HG03066 (cell line): ENCODE results near the gene DBH.
"Not testable (repeated sequence)": the region's sequence is repeated elsewhere in the genome, so short reads cannot be mapped to it uniquely, and the experiment has no call there.

ENCODE experiments used
- ATAC-seq: cut with Tn5 transposase; IDR thresholded peaks from one replicate; pipeline ENCODE4 v1.9.1; 2021; ENCODE audit warnings: low read depth; ENCODE audit not compliant: unreplicated experiment

Gene DBH

GRCh38 chr9:133618726-133619125 is 17.4 kb upstream of the DBH start:
- ATAC-seq, result no peak

- ATAC-seq, result no peak
Measured at GRCh38 chr9:133619791-133620190, 16.4 kb upstream of the DBH start.

GRCh38 chr9:133621725-133622267 is 14.4 kb upstream of the DBH start:
- ATAC-seq, result no peak

GRCh38 chr9:133622555-133622954 is 13.6 kb upstream of the DBH start:
- ATAC-seq, result no peak

GRCh38 chr9:133626008-133626407 is 10.2 kb upstream of the DBH start:
- not testable (repeated sequence) for ATAC-seq

GRCh38 chr9:133627341-133627740 is 8.8 kb upstream of the DBH start:
- ATAC-seq, result no peak

GRCh38 chr9:133628766-133629165 is 7.4 kb upstream of the DBH start:
- no peak for ATAC-seq

GRCh38 chr9:133629221-133630110 is 6.7 kb upstream of the DBH start:
- no peak for ATAC-seq

GRCh38 chr9:133631111-133631510 is 5.1 kb upstream of the DBH start:
- no peak for ATAC-seq

GRCh38 chr9:133632806-133633680 is 3.1 kb upstream of the DBH start:
- ATAC-seq, result no peak

GRCh38 chr9:133633681-133634080 is 2.5 kb upstream of the DBH start:
- no peak for ATAC-seq

- ATAC-seq, result no peak
Measured at GRCh38 chr9:133634081-133634691, 2.0 kb upstream of the DBH start.

- no peak for ATAC-seq
Measured at GRCh38 chr9:133635098-133635497, 1.1 kb upstream of the DBH start.

- no peak for ATAC-seq
Measured at GRCh38 chr9:133636902-133637301, 739 bp downstream of the DBH start.

GRCh38 chr9:133637451-133638055 is 1.4 kb downstream of the DBH start:
- ATAC-seq, result no peak

- no peak for ATAC-seq
Measured at GRCh38 chr9:133638076-133638475, 1.9 kb downstream of the DBH start.

- no peak for ATAC-seq
Measured at GRCh38 chr9:133638711-133639110, 2.5 kb downstream of the DBH start.

- ATAC-seq, result no peak
Measured at GRCh38 chr9:133639613-133640012, 3.5 kb downstream of the DBH start.

GRCh38 chr9:133640160-133640559 is 4.0 kb downstream of the DBH start:
- ATAC-seq, result no peak

- no peak for ATAC-seq
Measured at GRCh38 chr9:133640580-133641395, 4.6 kb downstream of the DBH start.
